HCEC 1CT (cell line): ENCODE measurements around the gene MMS19.
"Not testable (repeated sequence)": the region's sequence is repeated elsewhere in the genome, so short reads cannot be mapped to it uniquely, and the experiment has no call there.

ENCODE experiments used
- DNase-seq: peaks from one replicate; pipeline ENCODE4 v3.0.0-alpha.2; 2017

The MMS19 gene

DNA sequence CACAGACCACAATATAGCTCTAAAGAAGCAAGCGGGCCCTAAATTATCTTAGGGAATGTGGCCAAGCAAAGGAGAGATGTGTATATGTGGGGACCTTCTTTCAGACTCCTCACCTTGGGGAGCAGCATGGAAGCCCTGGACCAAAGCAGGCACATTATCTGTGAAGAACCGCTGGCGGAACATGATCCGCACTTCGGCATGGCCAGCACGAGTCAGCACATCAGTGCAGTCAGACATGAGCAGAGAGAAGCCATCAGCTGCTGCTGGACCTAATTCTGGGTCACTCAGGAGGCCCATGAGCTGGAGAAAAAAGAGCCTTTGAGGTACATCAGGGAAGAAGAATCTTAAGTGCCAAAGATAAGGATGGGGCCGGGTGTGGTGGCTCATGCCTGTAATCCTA lies 38.3 kb downstream of the MMS19 start:
- no peak for DNase-seq

DNA sequence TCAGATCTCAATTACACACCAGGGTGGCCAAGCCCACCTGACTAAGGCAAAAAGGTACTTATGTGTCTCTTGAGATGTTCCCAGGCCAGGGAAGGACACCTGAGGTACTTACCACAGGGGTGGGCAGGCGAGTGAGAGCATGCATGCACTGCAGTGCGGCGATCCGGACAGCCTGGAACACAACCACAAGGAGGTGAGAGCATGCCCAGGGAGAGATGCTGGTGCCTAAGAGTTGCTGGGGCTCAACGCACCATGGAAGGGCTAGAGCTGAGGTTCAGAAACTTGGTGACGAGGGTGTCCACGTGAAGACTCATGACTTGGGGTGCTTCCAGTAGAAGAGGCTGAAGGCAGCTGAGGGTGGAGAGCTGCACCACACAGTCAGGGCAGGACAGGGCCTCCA lies 39.1 kb downstream of the MMS19 start:
- DNase-seq = no peak

DNA sequence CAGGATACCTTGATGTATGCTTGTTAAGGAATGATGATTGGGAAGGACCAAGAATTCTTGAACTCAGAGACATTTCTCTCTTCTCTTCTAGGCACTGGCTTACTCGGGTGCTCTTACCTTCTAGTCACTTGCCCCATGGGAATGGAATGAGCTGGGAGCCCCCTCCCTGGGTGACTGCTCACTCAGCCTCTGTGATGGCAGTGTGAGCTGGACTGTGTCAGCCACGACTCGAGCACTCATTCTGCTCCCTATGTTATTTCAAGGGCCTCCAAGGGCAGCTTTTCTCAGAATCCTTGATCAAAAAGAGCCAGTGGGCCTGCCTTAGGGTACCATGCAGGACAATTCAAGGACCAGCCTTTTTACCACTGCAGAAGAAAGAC lies 41.5 kb downstream of the MMS19 start:
- no peak for DNase-seq

DNA sequence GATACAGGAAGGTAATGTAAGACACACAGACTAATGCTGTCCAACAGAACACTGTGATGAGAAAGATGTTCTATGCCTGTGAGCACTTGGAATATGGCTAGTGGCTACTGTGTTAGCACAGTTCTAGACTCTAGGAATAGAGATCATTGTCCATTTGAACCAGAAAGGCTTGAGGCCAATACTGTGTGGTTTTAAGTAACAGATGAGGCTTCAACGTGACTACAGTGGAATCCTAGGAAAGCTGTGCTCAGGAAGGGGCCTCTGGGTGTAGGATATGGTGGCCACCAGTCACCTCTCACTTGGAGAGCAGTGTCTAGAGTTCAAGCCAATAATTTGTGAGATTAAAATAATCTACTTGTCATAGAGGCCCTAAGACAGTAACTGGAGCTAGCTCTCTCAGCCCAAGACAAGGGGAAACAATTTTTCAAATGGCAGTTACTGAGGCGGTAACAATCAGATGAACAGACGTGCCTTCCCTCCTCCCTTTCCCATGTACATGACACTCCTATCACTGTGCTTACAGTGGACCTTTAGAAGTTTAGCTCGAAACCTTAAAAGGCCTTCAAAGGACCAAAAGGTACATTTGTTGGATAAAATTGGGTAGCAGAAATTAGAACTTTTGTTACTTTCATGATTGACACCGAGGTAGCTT lies 42.1 kb downstream of the MMS19 start:
- DNase-seq = no peak

DNA sequence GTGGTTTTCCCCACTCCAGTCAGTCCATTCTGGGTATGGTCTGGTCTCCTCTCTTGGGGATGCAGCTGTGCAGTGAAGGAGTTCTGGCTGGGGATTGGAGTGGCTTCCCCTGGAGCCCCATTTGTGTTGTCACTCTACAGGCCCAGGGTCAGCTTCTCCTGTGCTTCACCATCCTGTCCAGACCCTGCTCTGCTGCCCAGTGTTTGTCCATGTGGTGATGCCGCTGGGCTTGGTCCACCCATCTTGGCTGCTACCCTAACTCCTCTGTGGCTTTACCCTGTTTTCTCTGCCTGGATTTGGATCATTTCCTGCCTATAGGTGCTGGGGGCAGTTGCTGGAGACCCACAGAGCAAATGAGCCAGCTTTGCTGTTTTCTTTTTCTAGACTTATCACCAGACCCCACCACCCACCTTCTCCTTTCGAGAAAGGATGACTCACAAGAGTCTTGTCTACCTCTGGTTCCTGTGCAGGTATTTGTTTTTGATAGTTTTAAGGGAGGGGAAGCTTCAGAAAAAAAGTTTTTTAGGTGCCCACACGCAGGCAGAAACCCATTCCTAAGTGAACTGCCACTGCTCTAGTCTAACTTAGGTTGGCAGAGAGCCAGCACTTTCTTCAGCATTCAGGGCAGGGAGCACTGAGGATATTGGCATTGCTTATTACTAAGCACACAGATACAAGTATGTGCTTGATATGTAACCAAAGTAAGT lies 43.7 kb downstream of the MMS19 start:
- DNase-seq = no peak

DNA sequence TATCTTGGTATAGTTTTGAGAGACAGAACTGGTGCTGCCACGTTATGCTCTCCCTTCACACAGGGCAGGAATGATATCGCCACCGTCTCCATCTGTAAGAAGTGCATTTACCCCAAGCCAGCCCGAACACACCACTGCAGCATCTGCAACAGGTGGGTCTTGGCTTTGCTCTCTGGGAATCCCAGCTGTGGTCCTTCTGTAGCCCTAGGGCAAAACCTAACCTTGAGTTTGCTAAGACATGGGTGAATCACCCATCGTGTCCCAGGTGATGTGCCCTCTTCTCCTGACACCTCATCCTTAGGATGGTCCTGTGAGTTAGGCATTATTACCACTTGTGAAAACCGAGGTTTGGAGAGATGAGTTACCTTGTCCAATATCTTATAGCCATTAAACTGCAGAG lies 45.9 kb downstream of the MMS19 start:
- DNase-seq = no peak

DNA sequence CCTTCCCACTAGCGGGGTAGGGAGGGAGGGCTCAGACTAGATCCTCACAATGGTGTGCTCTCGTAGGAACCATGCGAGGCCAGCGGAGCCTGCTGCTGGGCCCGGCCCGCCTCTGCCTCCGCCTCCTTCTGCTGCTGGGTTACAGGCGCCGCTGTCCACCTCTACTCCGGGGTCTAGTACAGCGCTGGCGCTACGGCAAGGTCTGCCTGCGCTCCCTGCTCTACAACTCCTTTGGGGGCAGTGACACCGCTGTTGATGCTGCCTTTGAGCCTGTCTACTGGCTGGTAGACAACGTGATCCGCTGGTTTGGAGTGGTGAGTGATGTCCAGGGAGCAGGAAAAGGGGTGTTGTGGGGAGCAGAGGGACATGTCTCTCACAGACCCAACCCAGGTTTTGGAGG lies 46.6 kb downstream of the MMS19 start:
- DNase-seq = no peak

DNA sequence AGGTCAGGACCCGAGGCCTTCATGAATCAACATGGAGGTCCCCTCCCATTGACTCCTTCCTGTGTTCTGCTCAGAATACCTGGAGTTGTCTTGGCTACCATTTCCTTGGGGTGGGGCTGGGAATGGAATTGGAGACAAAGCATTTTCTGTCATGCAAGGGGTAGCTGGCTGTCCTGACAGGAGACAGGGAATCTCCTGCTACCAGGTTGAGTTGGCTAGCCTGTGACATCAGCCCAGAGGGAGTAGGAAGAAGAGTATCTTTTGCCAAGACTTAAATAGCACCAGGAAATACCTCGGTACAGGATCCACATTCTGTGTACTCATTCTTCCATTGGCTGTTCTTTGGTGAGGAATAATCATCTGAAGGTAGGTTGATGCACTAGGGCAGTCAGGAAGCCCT lies 47.4 kb downstream of the MMS19 start:
- DNase-seq = no peak

DNA sequence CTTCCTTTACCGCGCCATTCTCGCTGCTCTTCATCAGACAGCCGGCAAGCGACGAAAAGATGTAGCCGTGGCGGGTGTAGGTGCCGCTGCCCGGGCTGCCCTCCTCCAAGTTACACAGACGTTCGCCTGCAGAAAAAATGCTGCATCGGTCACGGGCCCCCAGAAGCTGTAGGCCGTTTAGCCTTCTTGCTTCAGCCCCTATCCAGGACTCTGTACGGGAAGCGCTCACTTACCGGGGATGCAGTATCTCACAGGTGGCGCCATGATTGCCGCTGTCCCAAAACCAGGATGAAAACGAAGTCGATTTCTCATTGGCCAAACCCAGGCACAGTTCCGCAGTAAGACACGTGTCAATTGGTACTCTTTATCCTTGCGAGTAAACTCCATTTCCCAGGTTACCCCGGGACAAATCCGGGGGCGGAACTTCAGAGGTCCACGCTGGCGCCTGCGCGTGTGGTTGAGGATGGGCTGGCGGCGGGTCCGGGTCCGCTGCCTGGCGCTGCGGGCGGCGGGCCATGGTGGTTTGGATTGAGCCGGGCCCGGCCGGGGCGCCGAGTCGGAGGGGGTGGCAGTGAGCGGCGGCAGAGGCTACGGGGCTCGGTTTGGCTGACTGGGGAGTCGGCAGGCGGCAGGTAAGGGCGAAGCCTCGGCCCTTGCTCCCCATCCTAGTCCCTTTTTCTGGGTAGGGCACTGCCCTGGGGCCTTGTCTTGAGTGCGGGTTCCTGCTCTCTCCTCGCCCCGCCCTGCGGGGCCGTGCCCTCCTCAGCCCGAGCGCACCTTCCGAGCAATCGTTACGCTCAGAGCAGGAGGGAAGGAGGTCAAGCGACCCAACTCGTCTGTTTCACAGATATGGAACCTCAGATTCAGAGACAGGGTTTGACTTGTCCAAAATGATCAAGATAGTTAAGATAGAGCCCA lies 52.2 kb downstream of the MMS19 start, which contains the start of the genes EXOSC1 and ZDHHC16:
Gene EXOSC1 (minus strand): TSS at position 285 of the 918 bp plus-strand sequence. CDS start 21 bp downstream, at position 264.
Gene ZDHHC16 (plus strand): TSS at position 454 of the 918 bp plus-strand sequence. CDS start 5,501 bp downstream, outside the sequence.
- peak; percentile 97 for DNase-seq

DNA sequence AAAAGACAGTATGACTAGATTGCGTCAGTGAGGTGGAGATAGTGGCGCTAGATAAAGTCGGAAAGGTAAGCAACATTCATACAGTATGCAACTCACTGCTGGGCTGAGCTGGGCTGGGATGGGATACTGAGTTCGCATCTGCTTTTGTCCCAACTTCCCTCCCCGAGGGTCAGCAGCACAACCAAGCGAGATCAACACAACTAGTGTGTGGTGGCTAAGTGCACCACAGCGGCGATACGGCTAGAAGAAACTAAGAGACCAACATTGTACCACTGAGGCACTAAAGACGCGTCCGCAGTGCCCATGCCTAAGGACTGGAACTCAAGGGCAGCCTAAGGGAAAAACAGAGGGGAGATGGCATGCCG lies 52.9 kb downstream of the MMS19 start:
- no peak for DNase-seq

DNA sequence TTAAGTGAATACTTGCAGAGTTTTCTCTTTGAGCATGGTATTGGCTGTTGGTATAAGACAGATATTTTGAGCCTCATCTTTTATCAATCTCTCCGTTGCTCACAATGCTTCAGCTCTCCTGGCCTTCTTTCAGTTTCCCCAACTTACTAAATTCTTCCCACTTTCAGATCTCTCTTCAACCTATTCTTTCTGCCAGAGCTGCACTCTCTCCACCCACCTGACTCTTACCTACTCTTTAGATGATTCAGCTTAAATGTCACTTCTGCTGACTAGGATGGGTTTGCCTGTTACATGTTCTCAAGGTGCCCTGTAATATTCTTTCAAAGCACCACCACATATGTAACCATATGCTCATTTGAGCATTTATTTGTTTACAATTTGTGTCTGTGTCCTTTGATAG lies 54.0 kb downstream of the MMS19 start:
- DNase-seq = no peak

DNA sequence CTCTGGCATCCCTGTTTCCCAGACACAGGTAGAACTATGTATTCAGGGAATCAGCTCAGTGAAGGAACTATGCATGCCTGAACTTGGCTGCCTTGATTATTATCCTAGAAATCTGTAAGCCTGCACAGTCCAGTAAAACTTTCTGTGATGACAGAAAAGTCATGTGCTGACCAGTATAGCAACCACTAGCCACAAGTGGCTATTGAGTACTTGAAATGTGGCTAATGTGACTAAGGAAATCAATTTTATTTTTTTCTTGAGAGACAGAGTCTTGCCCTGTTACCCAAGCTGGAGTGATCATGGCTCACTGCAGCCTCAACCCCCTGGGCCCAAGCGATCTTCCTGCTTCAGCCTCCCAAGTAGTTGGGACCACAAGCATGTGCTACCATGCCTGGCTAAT lies 55.9 kb downstream of the MMS19 start:
- no peak for DNase-seq

DNA sequence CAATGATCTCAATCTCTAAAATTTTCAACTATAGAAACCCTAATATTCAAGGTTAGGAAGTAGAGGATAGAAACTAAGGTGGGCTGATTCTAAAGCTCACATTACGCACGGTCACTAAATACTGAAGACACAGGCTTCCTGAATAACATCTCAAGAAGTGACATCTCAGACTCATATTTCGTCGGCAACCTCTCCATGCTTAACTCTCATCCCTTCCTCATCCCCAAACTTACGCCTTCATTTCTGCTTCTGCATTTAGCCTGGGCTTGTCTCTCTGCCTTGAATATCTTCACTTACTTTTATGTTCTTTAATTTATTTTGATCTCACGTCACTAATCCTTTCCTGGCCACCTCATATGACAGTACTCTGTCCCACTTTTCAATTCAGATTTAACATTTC lies 63.0 kb downstream of the MMS19 start:
- no peak for DNase-seq

DNA sequence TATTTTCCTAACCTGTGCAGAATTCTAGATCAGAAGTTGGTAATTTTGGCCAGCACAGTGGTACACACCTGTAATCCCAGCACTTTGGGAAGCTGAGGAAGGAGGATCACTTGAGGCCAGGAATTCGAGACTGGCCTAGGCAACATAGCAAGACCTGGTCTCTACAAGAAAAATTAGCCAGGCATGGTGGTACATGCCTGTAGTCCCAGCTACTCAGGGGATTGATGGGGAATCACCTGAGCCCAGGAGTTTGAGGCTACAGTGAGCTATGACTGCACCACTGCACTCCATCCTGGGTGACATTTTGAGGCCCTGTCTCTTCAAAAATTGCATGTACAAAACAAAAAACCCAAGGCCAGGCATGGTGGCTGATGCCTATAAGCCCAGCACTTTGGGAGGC lies 63.7 kb downstream of the MMS19 start:
- DNase-seq = no peak

DNA sequence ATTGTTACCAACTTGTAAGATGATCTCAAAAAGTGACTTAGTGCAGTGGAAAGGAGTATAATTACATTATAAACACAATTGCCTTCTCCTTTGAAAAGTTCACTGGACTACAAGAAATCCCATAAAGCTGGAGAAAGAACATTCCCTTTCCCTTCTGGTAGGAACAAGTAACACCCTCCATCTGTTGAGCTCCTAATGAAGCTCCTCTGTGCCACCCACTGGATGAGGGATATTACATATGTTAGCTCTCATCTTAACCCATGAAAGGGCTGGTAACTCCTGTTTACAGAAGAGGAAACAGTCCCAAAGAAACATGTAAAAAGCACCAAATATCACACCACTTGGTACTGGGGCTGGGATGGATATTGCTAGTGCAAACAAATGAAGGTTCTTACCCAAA lies 64.2 kb downstream of the MMS19 start:
- no peak for DNase-seq

DNA sequence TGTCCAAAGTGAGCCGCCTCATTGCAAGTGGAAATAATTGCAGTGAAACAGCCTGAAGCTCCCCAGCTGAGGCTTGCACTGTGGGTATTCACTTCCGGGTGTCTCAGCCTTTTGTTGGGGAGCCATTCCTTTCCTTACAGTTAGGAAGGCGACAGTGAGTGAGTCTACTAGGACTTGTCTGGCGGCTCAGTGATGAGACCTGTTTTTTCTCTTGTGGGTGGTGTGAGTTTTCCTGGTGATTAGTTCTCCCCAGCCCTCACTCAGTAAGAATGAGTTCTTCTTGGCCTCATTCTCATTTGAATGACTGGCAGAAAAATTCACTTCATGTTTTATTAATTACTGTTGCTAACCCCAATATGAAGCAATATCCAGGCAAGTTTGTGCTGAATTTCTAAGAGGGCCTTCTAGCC lies 69.6 kb downstream of the MMS19 start:
- DNase-seq = no peak

DNA sequence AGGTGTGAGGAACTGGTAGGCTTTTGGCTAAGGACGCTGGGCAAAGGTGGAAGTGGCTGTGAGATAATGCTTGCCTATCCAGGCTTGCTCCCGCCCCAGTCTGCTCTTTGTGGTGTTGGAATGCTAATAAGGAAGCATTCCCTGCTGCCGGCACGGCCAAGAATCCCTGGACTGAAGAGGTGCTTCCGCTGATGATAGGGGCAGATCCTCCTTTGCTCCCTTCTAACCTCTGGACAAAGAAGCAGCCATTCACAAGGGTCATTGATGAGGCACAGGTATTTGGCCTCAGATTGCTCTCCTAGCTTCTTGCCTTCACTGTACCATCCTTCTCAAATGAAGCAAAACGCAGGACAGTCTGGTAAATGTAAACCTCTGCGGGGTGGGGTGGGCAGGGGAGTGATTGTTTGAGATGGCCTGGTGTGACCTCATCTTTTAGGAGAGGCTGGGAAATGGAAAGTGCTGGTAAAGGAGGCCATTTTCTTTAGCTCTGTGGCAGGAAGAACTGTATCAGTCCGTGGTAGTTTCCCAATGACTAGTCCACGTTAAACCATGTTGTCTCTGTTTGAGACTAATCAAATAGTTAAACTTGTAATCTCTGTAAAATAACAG lies 70.5 kb downstream of the MMS19 start:
- peak; percentile 31 for DNase-seq

DNA sequence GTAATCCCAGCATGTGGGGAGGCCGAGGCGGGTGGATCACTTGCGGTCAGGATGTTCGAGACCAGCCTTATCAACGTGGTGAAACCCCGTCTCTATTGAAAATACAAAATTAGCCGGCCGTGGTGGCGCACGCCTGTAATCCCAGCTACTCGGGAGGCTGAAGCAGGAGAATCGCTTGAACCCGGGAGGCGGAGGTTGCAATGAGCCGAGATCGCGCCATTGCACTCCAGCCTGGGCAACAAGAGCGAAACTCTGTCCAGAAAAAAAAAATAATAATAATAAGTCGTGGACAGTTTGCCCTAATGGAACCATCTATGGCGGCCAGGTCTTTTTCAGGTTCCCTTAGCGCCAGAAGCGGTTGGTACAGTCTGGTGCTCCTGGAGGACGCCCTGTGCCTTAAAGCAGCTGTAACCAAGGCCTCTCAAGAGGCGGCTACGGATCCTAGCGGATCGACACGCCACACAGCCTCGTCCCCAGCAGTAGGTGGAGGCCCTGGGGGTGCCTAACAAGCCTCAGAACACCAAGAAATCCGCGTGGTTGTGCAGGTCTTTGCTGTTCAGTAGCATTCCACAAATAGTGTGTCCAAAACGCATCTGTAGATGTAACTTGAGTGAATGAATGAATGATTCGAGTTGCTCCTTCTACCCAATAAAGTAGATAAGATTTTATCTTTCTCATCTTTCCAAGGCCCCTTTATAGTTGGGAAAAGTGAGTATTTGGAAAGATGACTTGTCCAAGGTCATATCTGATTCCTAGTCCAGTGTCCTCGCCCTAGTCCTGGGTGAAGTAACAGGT lies 71.2 kb downstream of the MMS19 start:
- DNase-seq = peak; percentile 29

DNA sequence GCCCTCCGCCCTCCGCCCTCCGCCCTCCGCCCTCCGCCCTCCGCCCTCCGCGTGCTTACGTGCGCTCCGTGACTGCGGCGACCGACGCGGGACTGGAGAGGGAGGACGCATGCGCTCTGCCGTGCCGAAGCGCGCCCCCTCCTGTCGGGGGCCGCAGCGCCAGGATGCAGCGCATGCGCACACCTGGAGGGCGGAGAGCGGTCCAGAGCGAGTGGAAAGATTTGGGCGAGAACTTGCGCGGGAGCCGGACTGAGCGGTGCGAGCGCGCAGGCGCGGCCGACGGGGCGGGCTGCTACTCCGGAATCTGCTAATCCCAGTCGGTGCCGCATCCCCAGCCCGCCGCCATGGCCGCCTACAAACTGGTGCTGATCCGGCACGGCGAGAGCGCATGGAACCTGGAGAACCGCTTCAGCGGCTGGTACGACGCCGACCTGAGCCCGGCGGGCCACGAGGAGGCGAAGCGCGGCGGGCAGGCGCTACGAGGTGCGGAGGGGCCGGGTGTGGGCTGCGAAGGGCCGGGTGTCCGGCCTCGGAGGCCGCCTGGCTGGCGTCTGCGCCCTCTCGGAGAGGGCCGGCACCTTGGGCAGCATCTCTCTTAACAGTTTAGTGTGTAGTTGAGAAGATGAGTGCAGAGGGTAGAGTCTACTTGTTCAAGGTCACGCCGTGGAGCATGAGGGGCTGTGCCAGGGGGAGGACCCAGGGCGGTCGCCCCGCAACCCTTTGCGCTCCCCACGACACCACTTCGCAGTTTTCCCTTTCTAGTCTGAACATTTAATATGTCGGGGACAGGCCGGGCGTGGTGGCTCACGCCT lies 72.1 kb downstream of the MMS19 start, which contains the start of gene PGAM1:
Gene PGAM1 (plus strand): TSS at position 228 of the 812 bp plus-strand sequence. CDS start 117 bp downstream, at position 345.
- peak; percentile 95 for DNase-seq

DNA sequence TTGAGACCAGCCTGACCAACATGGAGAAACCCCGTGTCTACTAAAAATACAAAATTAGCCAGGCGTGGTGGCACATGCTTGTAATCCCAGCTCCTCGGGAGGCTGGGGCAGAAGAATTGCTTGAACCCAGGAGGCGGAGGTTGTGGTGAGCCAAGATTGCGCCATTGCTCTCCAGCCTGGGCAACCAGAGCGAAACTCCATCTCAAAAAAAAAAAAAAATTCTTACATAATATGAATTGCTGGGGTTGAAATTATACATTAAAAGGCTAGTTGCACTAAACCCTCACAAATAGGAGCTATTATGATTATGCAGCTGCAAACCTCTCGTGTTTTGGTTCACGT lies 74.5 kb downstream of the MMS19 start:
- DNase-seq = not testable (repeated sequence)

DNA sequence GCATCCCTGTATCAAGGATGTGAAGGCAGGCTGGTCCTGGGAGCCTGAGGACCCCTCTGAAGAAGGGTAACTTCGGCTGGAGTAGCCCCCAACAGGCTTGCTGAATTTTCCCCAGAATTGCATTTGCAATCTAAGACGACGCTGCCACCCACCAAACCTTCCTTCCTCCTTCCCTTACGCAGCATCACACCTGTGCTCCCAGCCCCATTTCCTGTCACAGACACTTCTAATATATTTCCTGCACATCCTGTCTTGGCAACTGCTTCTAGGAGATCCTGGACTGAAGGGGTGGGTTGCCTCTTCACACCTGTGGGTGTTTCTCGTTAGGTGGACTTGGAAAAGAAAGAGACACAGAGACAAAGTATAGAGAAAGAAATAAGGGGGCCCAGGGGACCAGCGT lies 81.7 kb downstream of the MMS19 start:
- no peak for DNase-seq
